Stimulated activated CD4-positive, alpha-beta T cell treated with anti-CD3 and anti-CD28 coated beads, TNF-alpha, amount 100 ng/mL, for 48 hours (primary cell): ENCODE measurements around the gene RGS11.

Experiments
- DNase-seq, 3 donors: peaks; one replicate each; pipeline ENCODE4 v3.0.0-alpha.2; 2020; ENCODE audit warnings: low read depth in 3 of 3

The RGS11 gene

GRCh38 chr16:296806-297510, 21.2 kb upstream of the RGS11 start:
- no peak for DNase-seq

DNA sequence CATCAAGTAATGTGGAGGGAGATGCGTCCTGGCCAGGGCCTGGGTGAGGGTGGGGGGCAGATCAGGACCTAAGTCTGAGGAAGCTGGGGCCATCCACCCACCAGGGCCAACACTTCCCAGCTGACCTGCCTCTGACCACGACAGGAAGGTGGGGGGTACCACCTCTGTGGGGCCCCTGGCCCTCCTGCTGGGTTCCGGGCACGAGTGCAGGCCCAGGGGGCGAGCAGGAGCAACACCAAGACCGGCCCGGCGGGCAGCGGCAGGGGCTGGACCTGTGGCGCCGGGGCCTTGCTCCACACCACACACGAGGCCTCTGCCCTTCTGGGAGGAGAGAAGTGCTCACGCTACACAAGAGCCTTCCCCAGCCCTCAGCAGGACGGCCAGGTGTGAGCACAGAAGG, 20.5 kb upstream of the RGS11 start:
- no peak for DNase-seq

DNA sequence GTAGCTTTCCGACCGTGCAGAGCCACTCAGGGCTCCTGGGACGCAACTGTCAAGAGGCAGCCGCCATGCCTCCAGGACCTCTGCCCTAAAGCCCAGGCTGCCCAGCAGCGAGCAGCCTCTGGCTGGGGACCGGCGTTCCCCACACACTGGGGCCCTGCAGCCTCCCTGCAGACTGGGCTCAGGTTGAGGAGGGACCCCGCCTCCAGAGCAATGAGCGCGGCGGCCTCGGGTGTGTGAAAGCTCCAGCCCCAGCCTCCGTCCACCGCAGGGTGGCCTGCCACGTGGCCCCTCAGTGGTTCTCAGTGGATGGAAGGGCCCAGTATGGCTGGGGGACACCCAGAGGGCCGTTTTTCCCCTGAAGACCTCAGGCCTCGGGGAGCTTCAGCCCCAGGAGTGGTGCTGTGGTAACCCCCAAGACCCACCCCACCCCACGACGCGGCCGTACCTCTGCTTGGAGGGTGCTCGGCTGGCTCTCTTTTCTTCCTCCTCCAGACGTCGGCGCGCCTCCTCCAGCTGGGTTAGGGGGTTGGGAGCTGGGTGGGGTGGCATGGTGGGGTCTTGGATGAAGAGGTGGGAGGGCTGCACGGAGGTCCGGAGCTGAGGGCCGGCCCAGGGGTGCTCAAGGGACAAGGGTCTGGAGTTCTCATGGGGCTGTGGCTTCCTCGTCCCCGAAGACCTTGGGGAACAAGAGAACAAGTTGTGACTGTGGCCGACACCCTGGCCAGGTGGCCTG, 17.5 kb upstream of the RGS11 start:
- no peak for DNase-seq

- no peak for DNase-seq
Measured at GRCh38 chr16:291539-291938, 15.8 kb upstream of the RGS11 start.

DNA sequence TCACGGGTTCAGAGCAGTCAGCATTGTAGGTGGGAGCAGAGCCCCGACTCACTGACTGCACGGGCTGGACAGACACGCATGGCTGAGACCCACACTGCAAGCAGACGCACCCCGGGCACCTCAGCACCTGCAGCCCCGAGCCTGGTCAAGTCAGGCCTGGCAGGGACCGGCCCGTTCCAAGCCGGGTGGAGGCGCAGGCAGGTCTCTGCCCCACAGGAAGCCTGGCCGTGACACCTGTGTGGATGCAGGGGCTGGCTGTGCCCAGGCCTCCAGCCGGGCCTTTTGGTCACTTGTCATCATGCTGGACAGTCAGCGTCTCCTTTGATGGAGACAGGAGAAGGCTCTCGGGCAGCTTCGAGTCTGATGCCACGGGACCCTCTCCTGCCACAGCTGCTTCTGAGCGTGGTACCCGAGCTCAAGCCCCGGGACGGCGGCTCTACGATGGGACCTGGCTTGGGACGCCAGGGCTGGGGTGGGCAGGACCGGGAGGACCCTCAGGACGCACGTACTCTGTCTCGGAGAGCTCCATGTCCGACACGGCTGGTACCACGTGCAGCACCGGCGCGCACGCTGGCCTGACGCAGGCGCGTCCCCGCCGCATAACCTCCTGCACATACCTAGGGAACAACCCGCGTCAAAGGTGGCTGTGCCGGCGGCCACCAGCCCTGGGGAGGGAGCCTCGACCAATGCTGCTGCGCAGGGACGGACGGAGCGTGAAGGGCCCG, 15.1 kb upstream of the RGS11 start:
- no peak for DNase-seq

DNA sequence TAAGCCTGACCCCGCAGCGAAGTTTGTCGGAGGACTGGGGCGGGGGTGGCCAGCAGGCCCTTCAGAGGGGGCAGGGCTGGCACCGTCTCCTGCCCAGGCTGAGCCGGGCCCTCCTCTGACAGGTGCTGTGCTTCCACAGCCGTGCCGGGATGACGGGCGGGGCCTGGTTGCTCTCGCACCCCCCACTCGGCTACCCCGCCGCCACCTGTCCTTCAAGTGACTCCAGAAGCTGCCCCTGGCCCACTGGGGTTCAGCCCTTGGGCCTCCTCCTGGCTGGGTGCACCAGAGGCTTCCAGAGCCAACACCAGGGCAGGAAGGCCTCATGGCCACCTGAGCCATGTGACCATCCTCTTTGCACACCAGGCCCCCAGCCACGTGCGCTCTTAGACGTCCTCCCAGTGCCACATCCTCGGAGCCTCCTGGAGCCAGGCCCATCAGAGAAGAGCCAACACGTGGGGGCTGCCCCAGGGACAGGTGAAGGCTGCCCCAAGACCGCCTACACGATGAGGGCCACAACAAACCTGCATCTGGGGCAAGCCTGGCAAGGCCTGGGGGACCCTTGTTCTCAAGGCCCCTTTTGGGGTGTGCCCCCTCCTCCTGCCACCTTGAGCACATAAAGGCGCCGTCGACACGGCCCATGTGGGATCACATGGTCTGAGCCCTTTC, 14.4 kb upstream of the RGS11 start:
- DNase-seq, result no peak

DNA sequence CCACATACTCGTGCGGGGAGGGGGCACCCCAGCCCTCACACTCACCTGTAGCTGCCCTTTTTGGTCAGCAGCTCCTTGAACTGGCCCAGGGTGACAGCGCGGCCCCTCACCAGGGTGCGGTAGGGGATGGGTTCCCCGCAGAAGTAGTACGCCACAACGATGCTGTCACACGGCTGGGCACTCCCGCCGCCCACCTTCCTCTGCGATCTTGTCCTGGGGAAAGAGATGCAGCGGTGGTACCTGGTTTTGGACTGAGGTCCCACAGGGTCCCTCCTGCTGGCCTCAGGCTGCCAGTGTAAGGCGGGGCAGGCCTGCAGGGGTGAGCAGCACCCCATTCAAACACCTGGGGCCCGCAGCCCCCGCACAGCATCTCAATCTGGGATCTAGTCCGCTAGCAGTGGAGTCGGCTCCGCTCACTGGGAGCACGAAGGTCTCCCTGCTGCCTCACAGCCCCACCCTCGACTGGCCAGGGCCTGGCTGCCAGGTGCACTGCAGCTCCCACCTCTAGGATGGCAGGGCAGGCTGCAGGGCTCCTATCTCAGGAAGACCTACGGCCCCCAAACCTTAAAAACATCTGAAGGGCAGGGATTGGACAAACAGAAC, 13.8 kb upstream of the RGS11 start:
- no peak for DNase-seq

GRCh38 chr16:287981-288920, 12.5 kb upstream of the RGS11 start:
- DNase-seq, result no peak

- no peak for DNase-seq
Measured at GRCh38 chr16:287298-287811, 11.6 kb upstream of the RGS11 start.

GRCh38 chr16:286491-287297, 10.9 kb upstream of the RGS11 start:
- DNase-seq, result no peak

DNA sequence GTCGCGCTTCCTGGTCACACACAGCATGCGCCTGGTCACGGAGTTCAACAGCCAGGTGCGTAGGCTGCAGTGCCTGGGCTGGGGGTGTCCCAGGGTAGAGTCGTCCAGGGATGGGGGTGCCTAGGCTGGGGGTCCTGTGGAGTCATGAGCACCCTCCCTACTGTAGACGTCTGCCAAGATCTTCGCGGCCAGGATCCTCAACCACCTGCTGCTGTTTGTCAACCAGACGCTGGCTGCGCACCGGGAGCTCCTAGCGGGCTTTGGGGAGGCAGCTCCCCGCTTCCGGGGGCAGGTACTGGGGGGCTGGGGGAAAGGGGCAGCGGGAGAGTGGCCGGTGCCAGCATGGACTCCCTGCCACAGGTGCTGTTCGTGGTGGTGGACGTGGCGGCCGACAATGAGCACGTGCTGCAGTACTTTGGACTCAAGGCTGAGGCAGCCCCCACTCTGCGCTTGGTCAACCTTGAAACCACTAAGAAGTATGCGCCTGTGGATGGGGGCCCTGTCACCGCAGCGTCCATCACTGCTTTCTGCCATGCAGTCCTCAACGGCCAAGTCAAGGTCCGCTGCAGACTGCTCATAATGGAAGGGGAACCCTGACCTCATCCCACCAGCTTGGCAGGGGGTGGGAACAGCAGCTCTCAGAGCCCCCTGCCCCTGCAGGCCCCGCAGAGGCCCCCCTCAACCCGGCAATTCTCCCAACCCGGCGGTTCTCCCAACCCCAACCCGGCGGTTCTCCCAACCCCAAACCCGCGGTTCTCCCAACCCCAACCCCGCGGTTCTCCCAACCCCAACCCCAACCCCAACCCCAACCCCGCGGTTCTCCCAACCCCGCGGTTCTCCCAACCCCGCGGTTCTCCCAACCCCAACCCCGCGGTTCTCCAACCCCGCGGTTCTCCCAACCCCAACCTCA, 9.7 kb upstream of the RGS11 start:
- DNase-seq, result no peak

DNA sequence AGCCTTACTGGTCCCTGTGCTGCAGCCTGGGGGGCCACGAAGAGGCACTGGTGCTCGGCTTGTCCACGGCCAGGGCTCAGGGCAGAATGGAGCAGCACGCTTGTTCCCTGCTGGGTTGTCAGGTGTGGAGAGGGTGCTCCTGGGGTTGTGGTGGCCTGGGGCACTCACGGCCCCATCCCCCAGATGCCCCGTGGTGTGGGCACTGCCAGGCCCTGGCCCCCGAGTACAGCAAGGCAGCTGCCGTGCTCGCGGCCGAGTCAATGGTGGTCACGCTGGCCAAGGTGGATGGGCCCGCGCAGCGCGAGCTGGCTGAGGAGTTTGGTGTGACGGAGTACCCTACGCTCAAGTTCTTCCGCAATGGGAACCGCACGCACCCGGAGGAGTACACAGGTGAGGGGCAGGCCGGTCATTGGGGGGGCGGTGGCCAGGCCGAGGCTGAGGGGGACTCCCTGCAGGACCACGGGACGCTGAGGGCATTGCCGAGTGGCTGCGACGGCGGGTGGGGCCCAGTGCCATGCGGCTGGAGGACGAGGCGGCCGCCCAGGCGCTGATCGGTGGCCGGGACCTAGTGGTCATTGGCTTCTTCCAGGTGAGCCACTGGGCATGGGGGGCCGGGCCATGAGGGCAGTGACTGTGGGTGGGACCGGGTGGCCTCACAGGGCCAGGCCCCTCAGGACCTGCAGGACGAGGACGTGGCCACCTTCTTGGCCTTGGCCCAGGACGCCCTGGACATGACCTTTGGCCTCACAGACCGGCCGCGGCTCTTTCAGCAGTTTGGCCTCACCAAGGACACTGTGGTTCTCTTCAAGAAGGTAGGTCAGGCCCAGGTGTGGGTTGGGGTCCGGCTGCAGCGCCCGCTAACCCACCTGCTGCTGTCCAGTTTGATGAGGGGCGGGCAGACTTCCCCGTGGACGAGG, 8.7 kb upstream of the RGS11 start:
- DNase-seq, result no peak

DNA sequence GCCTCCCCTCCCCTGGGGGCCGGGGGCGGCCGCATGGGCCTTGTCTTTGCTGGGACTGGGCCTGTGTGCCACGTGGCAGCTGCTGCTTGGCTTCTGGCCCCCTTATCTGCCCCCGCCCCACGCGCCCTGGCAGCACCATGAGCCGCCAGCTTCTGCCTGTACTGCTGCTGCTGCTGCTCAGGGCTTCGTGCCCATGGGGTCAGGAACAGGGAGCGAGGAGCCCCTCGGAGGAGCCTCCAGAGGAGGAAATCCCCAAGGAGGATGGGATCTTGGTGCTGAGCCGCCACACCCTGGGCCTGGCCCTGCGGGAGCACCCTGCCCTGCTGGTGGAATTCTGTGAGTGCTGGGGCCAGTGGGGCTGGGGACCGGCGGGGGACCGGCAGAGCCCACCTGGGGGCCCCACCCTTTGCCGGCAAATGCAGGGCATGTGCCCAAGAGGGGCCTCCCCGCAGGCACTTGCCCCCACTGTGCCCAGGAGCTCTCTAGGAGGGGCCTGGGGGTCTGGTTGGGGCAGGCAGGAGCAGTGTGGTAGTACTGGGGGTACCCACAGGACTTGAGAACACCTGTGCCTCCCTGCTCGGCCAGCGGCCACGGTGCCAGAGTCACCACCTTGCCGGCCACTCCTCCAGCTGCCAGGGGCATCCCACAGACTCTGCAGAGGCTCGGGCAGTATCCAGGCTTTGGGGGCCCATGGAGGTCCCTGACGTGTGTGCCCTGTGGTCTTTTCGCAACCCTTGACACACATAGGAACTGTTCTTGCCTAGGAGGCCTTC, 7.5 kb upstream of the RGS11 start, which contains the start of gene PDIA2:
TSS of gene PDIA2 (plus strand) at position 132 of the 773 bp plus-strand sequence. CDS start at position 138, 6 bp downstream.
- no peak for DNase-seq

- no peak for DNase-seq
Measured at GRCh38 chr16:282491-282890, 6.7 kb upstream of the RGS11 start.

DNA sequence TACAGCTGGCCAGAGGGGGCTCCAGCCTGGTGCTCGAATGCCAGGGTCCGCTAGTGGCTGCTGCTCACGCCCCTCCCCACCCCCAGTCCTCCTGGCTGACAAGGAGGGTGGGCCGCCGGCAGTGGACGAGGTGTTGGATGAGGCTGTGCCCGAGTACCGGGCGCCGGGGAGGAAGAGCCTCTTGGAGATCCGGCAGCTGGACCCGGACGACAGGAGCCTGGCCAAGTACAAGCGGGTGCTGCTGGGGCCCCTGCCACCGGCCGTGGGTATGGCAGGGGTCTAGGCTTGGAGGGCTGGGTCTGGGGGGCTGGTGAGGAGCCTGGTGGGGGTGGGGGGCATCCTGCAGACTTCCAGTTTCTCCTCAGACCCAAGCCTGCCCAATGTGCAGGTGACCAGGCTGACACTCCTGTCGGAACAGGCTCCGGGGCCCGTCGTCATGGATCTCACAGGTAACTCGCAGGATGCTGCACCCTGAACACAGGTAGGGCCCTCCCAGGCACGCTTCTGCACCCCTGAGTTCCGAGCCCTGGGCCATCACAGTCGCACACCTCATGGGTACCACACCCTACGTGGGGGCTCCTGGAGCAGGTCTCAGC, 6.0 kb upstream of the RGS11 start:
- no peak for DNase-seq

- DNase-seq, result no peak
Measured at GRCh38 chr16:280991-281659, 5.4 kb upstream of the RGS11 start.
